ENCODE data around the gene SLC38A10. TPM values are rescaled to one million over a fixed set of nuclear protein-coding genes. Genes with fewer than 3 reads are reported as not detected.

The SLC38A10 gene
- total and polyA plus RNA-seq, 10 of the 15 experiments (the other 5 are each of a cell fraction or from before 2014, with no cell fraction given), result 0.52 to 67.9 (median 22.1) TPM

- no peaks in the 10 kb centered on the region for H3K9me3 ChIP-seq (replicated peaks; ENCODE audit: control insufficient read depth, insufficient read depth, low read length)
- WGBS (ENCODE audit: insufficient coverage, insufficient replicate concordance, low lambda C conversion rate, missing lambda C conversion rate), result 59% methylated on average over 8 of the region's 10 CpGs
- no peak overlapping the region for H3K4me3 ChIP-seq
- DNase-seq (ENCODE audit: low read depth, low spot score) (no peak), FAIRE-seq (no peak), ATAC-seq (no peak)
- H3K36me3 ChIP-seq (ENCODE audit: control insufficient read depth in 2 of 2, insufficient read depth in 2 of 2, low read length in 1 of 2), result no peaks in the 10 kb centered on the region
- intact Hi-C loops (cut with micrococcal nuclease; ENCODE audit: unreplicated experiment) (no loop called here), in situ Hi-C loops (cut with MboI) (no loop called here)
- H3K9ac ChIP-seq (ENCODE audit: control insufficient read depth, insufficient read depth, low read length), result no peak overlapping the region
- H2AFZ ChIP-seq (ENCODE audit: control insufficient read depth, low read depth, low read length), result no peak overlapping the region
- no peak overlapping the region for H3K27ac ChIP-seq (ENCODE audit: control insufficient read depth, insufficient read depth)
- ChIA-PET POLR2A (no interaction called here), RAD21 (ENCODE audit: unreplicated experiment) (interaction anchor here (1.1 kb wide), 1 partner anchor 31 kb away, joined by 5 read pairs; no protein-coding TSS in a partner anchor), SMC1A (ENCODE audit: uncharacterized antibody, unreplicated experiment) (interaction anchor here (0.6 kb wide), 1 partner anchor 78 kb away, joined by 3 read pairs; no protein-coding TSS in a partner anchor), CTCF (interaction anchor here (0.6 to 1.7 kb wide), 3 partner anchors 13 to 31 kb away, joined by 3 to 5 read pairs (median 3); partner anchors contain the start of gene SLC38A10)
- no peak for TF ChIP-seq HDAC2 (IDR thresholded peaks at IDR 0.05)
- TF ChIP-seq SMC3 (IDR thresholded peaks at IDR 0.05; ENCODE audit: borderline replicate concordance, low read length), result no peak
- no peak for TF ChIP-seq DPF2 (IDR thresholded peaks at IDR 0.05)
- TF ChIP-seq RB1 (IDR thresholded peaks at IDR 0.05; ENCODE audit: borderline replicate concordance), result no peak
- no peak for TF ChIP-seq SMAD5 (IDR thresholded peaks at IDR 0.05; ENCODE audit: low read depth)
- no peak for TF ChIP-seq ZBED1 (IDR thresholded peaks at IDR 0.05; ENCODE audit: borderline replicate concordance)
- TF ChIP-seq SREBF2 (IDR thresholded peaks at IDR 0.05; ENCODE audit: low read length), result no peak
- no peak for TF ChIP-seq SUPT20H (IDR thresholded peaks at IDR 0.05; ENCODE audit: borderline replicate concordance, control insufficient read depth, low read depth, low read length)
- TF ChIP-seq YY1 (IDR thresholded peaks at IDR 0.05; ENCODE audit: low read depth, low read length), result no peak
- TF ChIP-seq KAT2A (conservative IDR thresholded peaks at IDR 0.05; ENCODE audit: control insufficient read depth, low read depth, low read length), result no peak
- no peak for TF ChIP-seq RFX5 (IDR thresholded peaks at IDR 0.05; ENCODE audit: low read depth, low read length)
- no peak for TF ChIP-seq NR2C1 (IDR thresholded peaks at IDR 0.05)
- TF ChIP-seq SIN3A (IDR thresholded peaks at IDR 0.05; ENCODE audit: low read depth, low read length), result no peak
- no peak for TF ChIP-seq MEF2A (IDR thresholded peaks at IDR 0.05; ENCODE audit: insufficient read depth, low read depth, low read length)
- no peak for TF ChIP-seq POLR2A (IDR thresholded peaks at IDR 0.05; ENCODE audit: low read depth, low read length)
- no peak overlapping the region for H3K4me2 ChIP-seq (ENCODE audit: control insufficient read depth, insufficient read depth)
- H4K20me1 ChIP-seq (ENCODE audit: control insufficient read depth, insufficient read depth), result peaks cover 4% of the 10 kb centered on the region
- H3K27me3 ChIP-seq (replicated peaks in 1 of 2; ENCODE audit: control insufficient read depth in 2 of 2, insufficient read depth in 2 of 2, low read length in 1 of 2), result no peaks in the 10 kb centered on the region; a peak in 2 of 4 replicates
- H3K79me2 ChIP-seq (ENCODE audit: control insufficient read depth, insufficient read depth, low read length), result no peaks in the 10 kb centered on the region
- H3K4me1 ChIP-seq (ENCODE audit: control insufficient read depth, insufficient read depth, low read length), result no peaks in the 10 kb centered on the region
- BruUV-seq (replicated peaks), result no TSS peak
Observed at GRCh38 chr17:81323083-81323369, 27.9 kb upstream of the SLC38A10 start.
